GM18870 (cell line): ENCODE measurements around the gene ZFYVE28.
"Not testable (repeated sequence)": the region's sequence is repeated elsewhere in the genome, so short reads cannot be mapped to it uniquely, and the experiment has no call there.

Source experiments
- ATAC-seq: cut with Tn5 transposase; IDR thresholded peaks from one replicate; pipeline ENCODE4 v1.9.1; 2021; ENCODE audit warnings: moderate library complexity; ENCODE audit not compliant: unreplicated experiment

ZFYVE28 gene

GRCh38 chr4:2393353-2394270, 24.8 kb downstream of the ZFYVE28 start:
- no peak for ATAC-seq

- ATAC-seq, result no peak
Observed at GRCh38 chr4:2390784-2391421, 27.5 kb downstream of the ZFYVE28 start.

GRCh38 chr4:2390146-2390545, 28.3 kb downstream of the ZFYVE28 start:
- no peak for ATAC-seq

- no peak for ATAC-seq
Observed at GRCh38 chr4:2389691-2390090, 28.8 kb downstream of the ZFYVE28 start.

GRCh38 chr4:2388429-2389182, 29.8 kb downstream of the ZFYVE28 start:
- no peak for ATAC-seq

GRCh38 chr4:2387829-2388228, 30.6 kb downstream of the ZFYVE28 start:
- ATAC-seq, result no peak

GRCh38 chr4:2387218-2387617, 31.2 kb downstream of the ZFYVE28 start:
- ATAC-seq, result no peak

GRCh38 chr4:2386717-2387116, 31.7 kb downstream of the ZFYVE28 start:
- ATAC-seq, result no peak

- no peak for ATAC-seq
Observed at GRCh38 chr4:2385516-2385915, 32.9 kb downstream of the ZFYVE28 start.

- no peak for ATAC-seq
Observed at GRCh38 chr4:2384245-2384644, 34.2 kb downstream of the ZFYVE28 start.

GRCh38 chr4:2383760-2384159, 34.7 kb downstream of the ZFYVE28 start:
- ATAC-seq, result no peak

- ATAC-seq, result not testable (repeated sequence)
Observed at GRCh38 chr4:2383220-2383631, 35.2 kb downstream of the ZFYVE28 start.

- not testable (repeated sequence) for ATAC-seq
Observed at GRCh38 chr4:2382769-2383202, 35.7 kb downstream of the ZFYVE28 start.

GRCh38 chr4:2380589-2380988, 37.9 kb downstream of the ZFYVE28 start:
- ATAC-seq, result not testable (repeated sequence)

GRCh38 chr4:2378898-2379297, 39.5 kb downstream of the ZFYVE28 start:
- ATAC-seq, result no peak

GRCh38 chr4:2378401-2378800, 40.0 kb downstream of the ZFYVE28 start:
- ATAC-seq, result no peak

- no peak for ATAC-seq
Observed at GRCh38 chr4:2377241-2377640, 41.2 kb downstream of the ZFYVE28 start.

- no peak for ATAC-seq
Observed at GRCh38 chr4:2375427-2375826, 43.0 kb downstream of the ZFYVE28 start.

- no peak for ATAC-seq
Observed at GRCh38 chr4:2373532-2373931, 44.9 kb downstream of the ZFYVE28 start.

- no peak for ATAC-seq
Observed at GRCh38 chr4:2372488-2373030, 45.9 kb downstream of the ZFYVE28 start.
